GM19328 (cell line): Measurements from ENCODE around the gene SLC35E3.
"Not testable (repeated sequence)": the region's sequence is repeated elsewhere in the genome, so short reads cannot be mapped to it uniquely, and the experiment has no call there.

Experiments used
- ATAC-seq: cut with Tn5 transposase; IDR thresholded peaks from one replicate; pipeline ENCODE4 v1.9.1; 2021; ENCODE audit warnings: mild to moderate bottlenecking, moderate library complexity; ENCODE audit not compliant: unreplicated experiment

SLC35E3 gene

GRCh38 chr12:68811573-68811972 is 65.6 kb downstream of the SLC35E3 start:
- not testable (repeated sequence) for ATAC-seq

- no peak for ATAC-seq
Observed at GRCh38 chr12:68812553-68813241, 66.7 kb downstream of the SLC35E3 start.

- ATAC-seq: no peak
Observed at GRCh38 chr12:68813242-68813593, 67.2 kb downstream of the SLC35E3 start.

GRCh38 chr12:68814490-68815231 is 68.7 kb downstream of the SLC35E3 start:
- ATAC-seq: no peak

GRCh38 chr12:68815232-68815927 is 69.4 kb downstream of the SLC35E3 start:
- no peak for ATAC-seq

- ATAC-seq: no peak
Observed at GRCh38 chr12:68815928-68816800, 70.2 kb downstream of the SLC35E3 start.

- ATAC-seq: not testable (repeated sequence)
Observed at GRCh38 chr12:68819481-68819880, 73.5 kb downstream of the SLC35E3 start.

- ATAC-seq: no peak
Observed at GRCh38 chr12:68821357-68822188, 75.6 kb downstream of the SLC35E3 start.

- no peak for ATAC-seq
Observed at GRCh38 chr12:68823696-68824095, 77.7 kb downstream of the SLC35E3 start.

- no peak for ATAC-seq
Observed at GRCh38 chr12:68824131-68824530, 78.2 kb downstream of the SLC35E3 start.

GRCh38 chr12:68824597-68825250 is 78.7 kb downstream of the SLC35E3 start:
- ATAC-seq: no peak

- no peak for ATAC-seq
Observed at GRCh38 chr12:68825569-68826217, 79.7 kb downstream of the SLC35E3 start.

GRCh38 chr12:68827895-68828671 is 82.1 kb downstream of the SLC35E3 start:
- no peak for ATAC-seq

GRCh38 chr12:68828672-68829068 is 82.7 kb downstream of the SLC35E3 start:
- no peak for ATAC-seq
